ENCODE data around the gene HHIP. TPM values are rescaled to one million over a fixed set of nuclear protein-coding genes. Genes with fewer than 3 reads are reported as not detected.
A peak's percentile ranks its signal among the peaks of the same experiment; 100 is the strongest.

HHIP gene
- total RNA-seq, 1 donor from 2014 or later = 29.6 TPM

GRCh38 chr4:144696376-144696775 is 50.4 kb downstream of the HHIP start:
- Mint-ChIP-seq H3K4me1 (ENCODE audit: unreplicated experiment) (no peaks in the 10 kb centered on the region), H3K27me3 (peaks cover 21% of the 10 kb centered on the region), H3K9me3 (peaks cover 9% of the 10 kb centered on the region)

GRCh38 chr4:144699565-144699964 is 53.6 kb downstream of the HHIP start:
- Mint-ChIP-seq H3K4me1 (ENCODE audit: unreplicated experiment) (peaks cover 8% of the 10 kb centered on the region), H3K27ac (no peak overlapping the region), H3K4me3 (no peak overlapping the region), H3K36me3 (no peaks in the 10 kb centered on the region), H3K27me3 (peaks cover 19% of the 10 kb centered on the region), H3K9me3 (peaks cover 4% of the 10 kb centered on the region)
- DNase-seq (ENCODE audit: extremely low spot score, unreplicated experiment) = no peak
- TF ChIP-seq, protein P1, sequence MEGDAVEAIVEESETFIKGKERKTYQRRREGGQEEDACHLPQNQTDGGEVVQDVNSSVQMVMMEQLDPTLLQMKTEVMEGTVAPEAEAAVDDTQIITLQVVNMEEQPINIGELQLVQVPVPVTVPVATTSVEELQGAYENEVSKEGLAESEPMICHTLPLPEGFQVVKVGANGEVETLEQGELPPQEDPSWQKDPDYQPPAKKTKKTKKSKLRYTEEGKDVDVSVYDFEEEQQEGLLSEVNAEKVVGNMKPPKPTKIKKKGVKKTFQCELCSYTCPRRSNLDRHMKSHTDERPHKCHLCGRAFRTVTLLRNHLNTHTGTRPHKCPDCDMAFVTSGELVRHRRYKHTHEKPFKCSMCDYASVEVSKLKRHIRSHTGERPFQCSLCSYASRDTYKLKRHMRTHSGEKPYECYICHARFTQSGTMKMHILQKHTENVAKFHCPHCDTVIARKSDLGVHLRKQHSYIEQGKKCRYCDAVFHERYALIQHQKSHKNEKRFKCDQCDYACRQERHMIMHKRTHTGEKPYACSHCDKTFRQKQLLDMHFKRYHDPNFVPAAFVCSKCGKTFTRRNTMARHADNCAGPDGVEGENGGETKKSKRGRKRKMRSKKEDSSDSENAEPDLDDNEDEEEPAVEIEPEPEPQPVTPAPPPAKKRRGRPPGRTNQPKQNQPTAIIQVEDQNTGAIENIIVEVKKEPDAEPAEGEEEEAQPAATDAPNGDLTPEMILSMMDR (conservative IDR thresholded peaks at IDR 0.05) = no peak

More at GRCh38 chr4:144696376-144696775, 50.4 kb downstream of the HHIP start:
- peaks cover 7% of the 10 kb centered on the region for H3K36me3 Mint-ChIP-seq
- DNase-seq (ENCODE audit: extremely low spot score, unreplicated experiment) = no peak
- H3K4me3 Mint-ChIP-seq = no peak overlapping the region
- TF ChIP-seq, protein P1 (conservative IDR thresholded peaks at IDR 0.05) = no peak
- H3K27ac Mint-ChIP-seq = no peak overlapping the region

DNA sequence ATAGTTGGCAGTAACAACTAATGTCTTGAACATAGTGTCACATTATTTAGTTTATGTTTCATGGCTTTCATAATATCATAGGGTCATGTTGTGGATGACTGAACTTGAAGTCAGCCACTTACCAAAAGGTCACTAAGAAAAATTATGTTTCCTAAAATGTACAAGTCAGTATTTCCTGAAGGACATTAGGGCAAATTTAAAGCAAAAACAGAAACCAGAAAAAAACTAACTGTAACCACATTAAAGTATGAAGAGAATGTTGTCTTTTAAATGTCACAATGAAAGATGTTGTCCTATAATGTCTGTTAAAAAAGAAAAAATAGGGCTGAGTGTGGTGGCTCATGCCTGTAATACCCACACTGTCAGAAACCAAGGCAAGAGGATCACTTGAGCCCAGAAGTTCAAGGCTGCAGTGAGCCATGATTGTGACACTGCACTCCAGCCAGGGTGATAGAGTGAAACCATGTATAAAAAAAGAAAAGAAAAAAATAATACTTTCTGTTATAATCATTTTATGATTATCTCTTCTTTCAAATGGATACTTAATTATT is 55.8 kb downstream of the HHIP start:
- Mint-ChIP-seq H3K4me3 (no peak overlapping the region), H3K36me3 (no peaks in the 10 kb centered on the region), H3K4me1 (ENCODE audit: unreplicated experiment) (peaks cover 16% of the 10 kb centered on the region), H3K27ac (no peak overlapping the region), H3K9me3 (peaks cover 4% of the 10 kb centered on the region), H3K27me3 (peaks cover 24% of the 10 kb centered on the region)
- TF ChIP-seq, protein P1 (conservative IDR thresholded peaks at IDR 0.05) = no peak
- DNase-seq (ENCODE audit: extremely low spot score, unreplicated experiment) = no peak

DNA sequence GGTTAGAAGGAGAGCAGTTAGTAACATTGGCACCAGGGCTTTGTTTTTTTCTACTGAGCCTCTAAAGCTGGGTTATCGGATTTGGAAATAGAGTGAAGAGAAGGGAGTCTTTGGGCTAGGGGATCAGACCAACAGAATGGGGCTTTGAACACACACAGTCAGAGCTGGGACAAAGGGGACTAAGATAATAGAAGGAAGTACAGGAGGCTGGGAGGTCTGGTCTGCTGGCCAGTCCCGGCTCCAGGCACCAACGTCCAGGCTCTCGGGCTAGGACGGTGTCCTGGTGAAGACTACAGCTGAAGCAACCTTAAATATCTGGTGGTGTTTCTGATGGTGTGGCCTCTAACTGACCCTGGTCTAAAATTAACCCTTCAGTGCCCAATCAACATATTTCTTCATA is 57.5 kb downstream of the HHIP start:
- no peak for DNase-seq (ENCODE audit: extremely low spot score, unreplicated experiment)
- H3K36me3 Mint-ChIP-seq = no peaks in the 10 kb centered on the region
- peaks cover 4% of the 10 kb centered on the region for H3K9me3 Mint-ChIP-seq
- peaks cover 21% of the 10 kb centered on the region for H3K27me3 Mint-ChIP-seq
- peak overlapping the region; percentile 1 for H3K4me3 Mint-ChIP-seq
- TF ChIP-seq, protein P1 (conservative IDR thresholded peaks at IDR 0.05) = no peak
- H3K27ac Mint-ChIP-seq = no peak overlapping the region
- H3K4me1 Mint-ChIP-seq (ENCODE audit: unreplicated experiment) = peaks cover 16% of the 10 kb centered on the region

- H3K27me3 Mint-ChIP-seq = peaks cover 13% of the 10 kb centered on the region
- H3K36me3 Mint-ChIP-seq = peaks cover 8% of the 10 kb centered on the region
- no peak overlapping the region for H3K4me3 Mint-ChIP-seq
- H3K27ac Mint-ChIP-seq = no peak overlapping the region
- TF ChIP-seq, protein P1 (conservative IDR thresholded peaks at IDR 0.05) = no peak
- H3K9me3 Mint-ChIP-seq = no peaks in the 10 kb centered on the region
- peaks cover 21% of the 10 kb centered on the region for H3K4me1 Mint-ChIP-seq (ENCODE audit: unreplicated experiment)
- DNase-seq (ENCODE audit: extremely low spot score, unreplicated experiment) = no peak
Measured at GRCh38 chr4:144705601-144706590, 59.9 kb downstream of the HHIP start.

All from type B pancreatic cell (in vitro differentiated cells).